ENCODE results near the gene FAM241B.

FAM241B gene

DNA sequence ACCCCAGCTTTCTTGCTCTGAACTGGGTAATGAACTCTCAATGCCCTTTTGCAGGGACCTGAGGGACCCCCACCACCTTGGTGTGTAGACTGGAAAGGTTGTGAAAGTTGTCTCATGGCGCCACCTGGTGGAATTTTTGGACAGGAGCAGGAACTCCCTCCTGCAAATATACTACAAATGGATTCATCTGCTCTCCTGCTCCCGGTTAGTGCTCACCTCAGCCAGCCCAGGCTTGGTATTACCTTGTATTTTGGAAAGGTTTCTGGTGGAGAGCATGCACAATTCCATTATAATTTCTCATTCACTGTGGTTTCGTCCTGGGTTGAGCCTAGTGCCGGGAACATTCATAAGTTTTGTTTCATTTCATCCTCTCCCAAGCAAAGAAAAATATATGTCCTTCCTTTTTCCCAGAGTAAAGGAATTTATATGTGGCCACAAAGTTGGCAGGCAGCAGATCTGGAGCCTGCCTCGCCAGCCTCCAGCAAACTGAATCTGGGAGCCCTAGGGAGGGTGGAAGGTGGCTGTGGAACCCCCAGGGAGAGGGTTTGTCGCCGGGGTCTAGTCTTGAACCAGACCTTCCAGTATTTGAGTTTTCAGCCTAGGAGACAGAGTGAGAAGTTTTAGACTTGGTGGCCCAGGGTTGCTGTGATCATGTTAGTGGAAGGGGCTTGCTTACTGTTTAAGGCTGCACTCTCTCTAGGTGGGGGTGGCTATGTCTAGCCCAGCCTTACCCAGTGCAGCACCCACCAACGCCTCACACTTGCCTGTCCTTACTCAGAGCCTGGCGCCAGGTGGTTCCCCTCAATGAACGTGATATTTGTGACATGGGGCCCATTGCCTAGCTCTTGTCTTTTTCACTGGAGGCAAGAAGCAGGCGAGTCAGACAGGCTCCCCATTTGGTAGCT lies 9.5 kb downstream of the FAM241B start:
- no peak overlapping the region for H3K4me3 ChIP-seq (ENCODE audit: low read length)
- TF ChIP-seq ZNF274 (IDR thresholded peaks at IDR 0.05; ENCODE audit: low read depth, low read length): no peak

DNA sequence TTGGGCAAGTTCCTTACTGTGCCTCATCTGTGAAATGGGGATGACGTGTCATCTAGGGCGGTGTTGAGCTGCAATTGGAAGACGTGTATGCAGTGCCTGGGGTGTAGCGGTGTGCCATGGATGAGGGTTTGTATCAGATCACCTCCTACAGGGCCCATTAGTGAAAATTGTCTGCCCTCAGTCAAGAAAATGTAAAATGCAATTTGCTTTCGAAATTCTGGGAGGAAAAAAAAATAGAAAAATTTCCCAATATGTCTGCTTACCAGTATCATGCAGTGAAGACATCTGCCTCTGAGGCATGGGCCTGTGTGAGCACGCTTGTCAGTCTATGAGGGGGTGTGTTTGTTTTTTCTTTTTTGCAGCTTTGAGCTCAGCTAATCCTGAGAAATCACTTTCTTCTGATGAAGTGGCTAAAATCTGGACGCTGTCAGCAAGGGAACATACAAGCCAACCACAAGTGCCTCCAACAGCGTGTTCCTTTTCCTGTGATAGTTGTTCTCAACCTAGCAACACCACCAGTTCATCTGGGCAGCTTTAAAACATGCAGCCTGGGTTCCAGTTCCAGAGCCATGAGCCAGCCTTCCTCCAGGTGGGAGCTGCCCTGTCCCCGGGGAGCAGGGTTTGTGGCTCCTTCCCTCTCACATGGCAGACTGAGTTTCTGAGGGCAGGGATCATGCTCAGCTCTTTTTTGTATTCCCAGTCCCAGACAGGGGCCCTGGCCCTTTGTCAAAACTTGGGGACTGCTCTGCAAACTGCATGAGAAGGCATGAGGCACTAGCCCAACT lies 10.3 kb downstream of the FAM241B start:
- TF ChIP-seq ZNF274 (IDR thresholded peaks at IDR 0.05; ENCODE audit: low read depth, low read length): no peak

DNA sequence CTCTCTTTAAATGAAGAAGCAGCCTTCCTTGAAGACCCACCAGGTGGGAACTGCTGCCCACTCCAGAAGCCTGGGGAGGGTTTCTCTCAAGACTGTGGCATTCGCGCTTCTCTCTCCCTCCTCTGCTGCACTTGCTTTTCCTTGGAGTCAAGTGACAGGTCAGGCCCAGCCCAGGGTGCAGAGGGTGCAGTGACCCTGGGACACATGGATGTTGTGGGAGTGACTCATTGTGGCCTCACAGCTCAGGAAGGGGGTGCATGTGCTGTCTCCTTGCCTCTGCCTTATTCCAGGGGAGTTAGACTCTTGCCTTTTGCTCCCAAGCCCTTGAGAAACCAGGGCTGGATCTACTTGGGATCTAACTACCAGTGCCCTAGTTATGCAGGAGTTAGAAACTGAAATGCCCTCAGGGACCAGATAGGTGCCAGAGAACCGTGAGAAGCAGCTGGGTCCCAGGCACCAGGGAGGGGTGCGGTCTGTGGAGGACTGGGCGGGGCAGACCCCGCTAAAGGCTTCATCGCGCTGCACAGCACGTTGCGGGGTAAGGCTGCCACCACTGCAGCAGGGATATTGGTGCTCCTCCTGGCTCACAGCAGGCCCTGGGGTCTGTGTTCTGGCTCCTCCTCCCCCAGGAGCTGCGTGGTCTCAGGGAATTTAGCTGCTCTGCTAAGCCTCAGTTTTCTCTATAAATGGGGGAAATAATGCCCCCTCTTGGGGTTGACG lies 11.4 kb downstream of the FAM241B start:
- no peak overlapping the region for H3K4me3 ChIP-seq (ENCODE audit: low read length)
- TF ChIP-seq ZNF274 (IDR thresholded peaks at IDR 0.05; ENCODE audit: low read depth, low read length): no peak

More for the DNA sequence above, 10.3 kb downstream of the FAM241B start:
- no peak overlapping the region for H3K4me3 ChIP-seq (ENCODE audit: low read length)

- H3K4me3 ChIP-seq (ENCODE audit: low read length): no peak overlapping the region
- no peak for TF ChIP-seq ZNF274 (IDR thresholded peaks at IDR 0.05; ENCODE audit: low read depth, low read length)
These were observed 12.7 kb downstream of the FAM241B start for GRCh38 chr10:69642747-69643146.

DNA sequence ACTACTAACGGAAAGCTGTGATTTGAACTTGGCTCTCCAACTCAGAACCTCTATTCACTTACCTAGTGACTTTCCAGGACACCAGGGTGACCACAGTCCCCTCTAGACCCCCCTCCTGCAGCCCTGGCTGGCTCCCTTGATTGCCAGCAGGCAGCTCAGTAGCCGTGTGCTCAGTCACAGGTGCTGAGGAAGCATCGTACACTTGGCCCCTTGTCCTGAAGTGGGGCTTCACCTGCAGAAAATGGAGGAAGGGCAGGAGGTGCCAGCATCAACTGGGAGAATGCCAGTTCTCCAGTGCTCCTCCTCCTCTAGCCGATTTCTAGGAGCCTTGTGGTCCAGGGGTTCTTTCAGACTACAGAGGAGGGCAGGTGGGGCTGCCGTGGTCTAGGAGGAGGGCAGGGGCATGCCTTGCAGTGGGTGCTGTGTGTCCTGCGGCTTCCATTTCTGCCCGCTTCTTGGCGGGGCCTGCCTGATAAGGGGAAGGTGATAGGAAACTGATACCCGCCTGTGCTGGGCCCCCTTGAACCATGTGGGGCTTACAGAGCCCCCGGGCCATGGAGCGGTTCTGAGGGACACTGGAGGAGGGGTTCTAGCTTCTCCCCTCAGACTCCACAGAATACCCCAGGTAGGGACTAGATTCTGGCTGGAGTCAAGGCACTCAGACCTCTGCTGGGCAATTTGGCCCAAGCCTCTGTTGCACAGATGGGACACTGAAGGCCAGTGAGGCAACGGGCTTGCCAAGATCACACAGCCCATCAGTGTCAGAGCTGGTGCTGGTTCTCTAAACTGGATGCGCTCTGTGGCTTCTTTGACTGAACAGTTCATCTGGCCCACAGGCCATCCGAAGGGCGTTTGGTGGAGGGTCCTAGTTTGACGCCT lies 14.0 kb downstream of the FAM241B start:
- no peak for TF ChIP-seq ZNF274 (IDR thresholded peaks at IDR 0.05; ENCODE audit: low read depth, low read length)
- H3K4me3 ChIP-seq (ENCODE audit: low read length): no peak overlapping the region

DNA sequence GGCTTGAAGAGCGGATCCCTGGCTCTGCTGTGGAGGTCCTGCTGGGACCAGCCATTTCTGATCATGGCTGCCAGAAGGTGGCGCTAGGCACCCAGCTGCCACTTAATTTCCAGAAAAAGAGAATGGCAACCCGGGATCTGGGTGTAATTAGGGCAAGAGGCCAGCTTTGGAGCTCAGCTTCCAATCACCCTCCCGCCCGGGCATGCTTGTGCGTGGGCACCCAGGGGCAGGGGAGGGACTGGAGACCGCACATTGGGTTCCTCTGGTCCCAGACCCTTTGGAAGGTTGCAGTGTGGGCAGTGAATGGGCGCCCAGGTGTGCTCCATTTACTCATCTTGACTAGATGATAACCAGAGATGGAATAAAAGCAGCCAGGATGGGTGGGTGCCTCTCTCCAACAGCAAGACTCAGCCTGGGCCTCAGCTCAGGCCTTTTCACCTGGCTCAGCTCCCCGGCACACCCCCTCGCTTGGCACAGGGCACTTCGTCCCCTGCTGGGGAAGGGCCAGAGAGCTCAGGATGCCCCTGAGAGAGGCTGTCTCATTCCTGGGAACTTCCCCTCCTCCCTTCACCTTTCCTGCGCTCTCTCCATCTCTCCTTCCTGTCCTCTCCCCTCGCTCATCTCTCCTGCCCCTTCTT lies 14.7 kb downstream of the FAM241B start:
- H3K4me3 ChIP-seq (ENCODE audit: low read length): no peak overlapping the region
- TF ChIP-seq ZNF274 (IDR thresholded peaks at IDR 0.05; ENCODE audit: low read depth, low read length): no peak

DNA sequence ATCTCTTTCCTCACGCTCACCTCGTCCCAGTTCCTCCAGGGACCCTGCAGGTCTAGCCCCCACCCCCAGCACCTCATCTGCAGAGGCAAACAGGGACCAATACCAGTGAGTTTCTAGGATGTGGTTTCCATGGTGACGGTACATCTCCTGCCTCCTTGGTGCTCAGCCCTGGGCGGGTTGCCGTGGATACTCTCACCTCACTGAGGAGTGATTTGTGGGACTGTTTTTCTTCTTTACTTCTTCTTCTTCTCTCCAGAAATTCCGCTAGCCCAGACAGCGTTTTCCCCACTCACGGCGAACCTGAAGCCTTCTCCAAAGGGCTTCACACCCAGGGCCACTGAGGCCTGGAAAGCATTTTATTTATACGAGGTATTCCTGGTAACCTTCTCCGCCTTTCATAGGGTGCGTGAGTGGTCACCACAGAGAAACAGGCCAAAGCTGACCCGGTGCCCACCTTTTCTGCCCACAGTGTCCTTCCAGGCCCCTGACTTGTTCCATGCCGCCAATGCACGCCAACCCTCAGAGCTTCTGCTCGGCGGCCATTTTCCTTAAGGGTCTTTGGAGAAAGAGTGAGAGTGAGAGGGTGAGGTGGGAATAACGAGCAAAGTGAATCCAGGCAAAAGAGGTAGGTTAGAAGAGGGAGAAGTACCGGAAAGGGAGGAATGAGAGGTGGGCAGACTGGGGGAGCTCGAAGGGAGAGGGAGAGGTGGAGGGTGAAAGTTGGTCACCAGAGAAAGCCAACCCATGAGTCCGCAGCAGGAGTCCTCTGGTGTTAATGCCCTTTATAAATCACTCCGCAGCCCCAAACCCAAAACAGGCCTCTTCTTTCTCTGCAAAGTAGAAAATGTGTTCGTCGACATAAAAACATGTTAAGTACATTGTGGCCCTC lies 15.5 kb downstream of the FAM241B start:
- H3K4me3 ChIP-seq (ENCODE audit: low read length): no peak overlapping the region
- TF ChIP-seq ZNF274 (IDR thresholded peaks at IDR 0.05; ENCODE audit: low read depth, low read length): no peak

GRCh38 chr10:69646185-69647060 lies 16.4 kb downstream of the FAM241B start:
- TF ChIP-seq ZNF274 (IDR thresholded peaks at IDR 0.05; ENCODE audit: low read depth, low read length): no peak
- H3K4me3 ChIP-seq (ENCODE audit: low read length): no peak overlapping the region

- no peak for TF ChIP-seq ZNF274 (IDR thresholded peaks at IDR 0.05; ENCODE audit: low read depth, low read length)
- H3K4me3 ChIP-seq (ENCODE audit: low read length): no peak overlapping the region
These were observed 17.1 kb downstream of the FAM241B start for GRCh38 chr10:69647126-69647525.

DNA sequence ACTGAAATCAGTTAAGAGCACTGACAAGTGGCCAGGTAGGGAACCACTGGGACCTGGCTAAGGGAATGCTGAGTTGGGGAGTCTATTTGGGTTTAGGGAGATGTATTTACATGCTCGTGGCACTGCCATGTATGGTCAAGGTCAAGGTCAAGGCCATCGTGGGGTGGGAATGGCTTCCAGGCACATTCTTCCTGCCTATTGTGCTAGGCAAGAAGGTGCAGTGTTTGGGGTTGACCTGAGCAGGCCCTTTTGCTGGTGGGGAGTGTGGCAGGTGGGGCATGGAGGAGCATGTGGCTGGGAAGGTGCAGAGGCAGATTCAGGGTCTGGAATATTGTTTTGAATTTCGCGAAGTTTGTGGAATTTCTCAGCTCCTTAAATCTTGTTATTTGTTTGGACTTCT lies 17.8 kb downstream of the FAM241B start:
- no peak overlapping the region for H3K4me3 ChIP-seq (ENCODE audit: low read length)
- TF ChIP-seq ZNF274 (IDR thresholded peaks at IDR 0.05; ENCODE audit: low read depth, low read length): no peak

DNA sequence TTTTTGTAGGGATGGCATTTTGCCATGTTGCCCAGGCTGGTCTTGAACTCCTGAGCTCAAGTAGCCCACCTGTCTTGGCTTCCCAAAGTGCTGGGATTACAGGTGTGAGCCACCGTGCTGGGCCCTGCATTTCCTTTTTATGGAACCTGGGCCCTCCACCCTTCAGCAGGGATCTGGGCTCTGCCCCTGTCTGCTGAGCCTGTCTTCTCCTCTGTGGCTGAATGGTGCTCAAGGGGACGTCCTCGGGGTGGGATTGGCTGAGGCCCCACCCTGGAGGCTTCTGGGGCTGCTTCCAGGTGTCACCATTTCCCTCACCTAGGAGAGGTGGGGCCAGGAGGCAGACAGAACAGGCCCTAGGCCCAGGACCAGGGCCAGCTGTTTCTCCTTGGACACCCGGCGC lies 18.4 kb downstream of the FAM241B start:
- H3K4me3 ChIP-seq (ENCODE audit: low read length): no peak overlapping the region
- TF ChIP-seq ZNF274 (IDR thresholded peaks at IDR 0.05; ENCODE audit: low read depth, low read length): no peak
